KBM-7 (cell line): ENCODE results near the gene DOCK1.
"Not testable (repeated sequence)": the region's sequence is repeated elsewhere in the genome, so short reads cannot be mapped to it uniquely, and the experiment has no call there.

Source experiments
- DNase-seq: peaks from one replicate; pipeline ENCODE4 v3.0.0-alpha.2; 2015
- in situ Hi-C: fragments of 300-500 bp; cut with MboI; formaldehyde crosslinking; loops from 2 replicates; pipeline ENCODE4 v1.14.3; 2020; ENCODE audit warnings: low sequenced_read_pairs, low pct_unique_long_range_greater_than_20kb, mixed read lengths

Gene DOCK1

GRCh38 chr10:127302343-127302742, 397.1 kb downstream of the DOCK1 start:
- in situ Hi-C loops = no loop called here
- no peak for DNase-seq

GRCh38 chr10:127303105-127303504, 397.9 kb downstream of the DOCK1 start:
- in situ Hi-C loops = no loop called here
- no peak for DNase-seq

- in situ Hi-C loops = no loop called here
- DNase-seq = no peak
Observed at GRCh38 chr10:127303746-127304145, 398.5 kb downstream of the DOCK1 start.

GRCh38 chr10:127306479-127306878, 401.3 kb downstream of the DOCK1 start:
- in situ Hi-C loops = no loop called here
- no peak for DNase-seq

GRCh38 chr10:127307338-127307737, 402.1 kb downstream of the DOCK1 start:
- in situ Hi-C loops = no loop called here
- no peak for DNase-seq

- in situ Hi-C loops = no loop called here
- no peak for DNase-seq
Observed at GRCh38 chr10:127308031-127308430, 402.8 kb downstream of the DOCK1 start.

- in situ Hi-C loops, DNase-seq: not testable (repeated sequence)
Observed at GRCh38 chr10:127309619-127310018, 404.4 kb downstream of the DOCK1 start.

- in situ Hi-C loops = no loop called here
- no peak for DNase-seq
Observed at GRCh38 chr10:127310430-127310829, 405.2 kb downstream of the DOCK1 start.

GRCh38 chr10:127310923-127311322, 405.7 kb downstream of the DOCK1 start:
- DNase-seq = no peak
- in situ Hi-C loops = no loop called here

GRCh38 chr10:127313996-127314700, 408.9 kb downstream of the DOCK1 start:
- DNase-seq = no peak
- in situ Hi-C loops = no loop called here

GRCh38 chr10:127314797-127315196, 409.6 kb downstream of the DOCK1 start:
- no peak for DNase-seq
- in situ Hi-C loops = no loop called here

- DNase-seq = no peak
- in situ Hi-C loops = no loop called here
Observed at GRCh38 chr10:127315888-127316287, 410.7 kb downstream of the DOCK1 start.

GRCh38 chr10:127318396-127318795, 413.2 kb downstream of the DOCK1 start:
- in situ Hi-C loops = no loop called here
- no peak for DNase-seq

GRCh38 chr10:127319271-127319670, 414.0 kb downstream of the DOCK1 start:
- DNase-seq = no peak
- in situ Hi-C loops = no loop called here

GRCh38 chr10:127319691-127320090, 414.5 kb downstream of the DOCK1 start:
- DNase-seq = no peak

GRCh38 chr10:127320176-127320575, 414.9 kb downstream of the DOCK1 start:
- in situ Hi-C loops = no loop called here
- DNase-seq = no peak

More at GRCh38 chr10:127319691-127320090, 414.5 kb downstream of the DOCK1 start:
- in situ Hi-C loops = no loop called here

GRCh38 chr10:127322286-127322685, 417.1 kb downstream of the DOCK1 start:
- no peak for DNase-seq
- in situ Hi-C loops = no loop called here

GRCh38 chr10:127325506-127325905, 420.3 kb downstream of the DOCK1 start:
- in situ Hi-C loops = no loop called here

GRCh38 chr10:127326883-127327282, 421.7 kb downstream of the DOCK1 start:
- DNase-seq = no peak
- in situ Hi-C loops = no loop called here

More at GRCh38 chr10:127325506-127325905, 420.3 kb downstream of the DOCK1 start:
- DNase-seq = no peak

GRCh38 chr10:127331696-127332095, 426.5 kb downstream of the DOCK1 start:
- in situ Hi-C loops = no loop called here
- DNase-seq = no peak

- DNase-seq = no peak
- in situ Hi-C loops = no loop called here
Observed at GRCh38 chr10:127332631-127333030, 427.4 kb downstream of the DOCK1 start.
